Stimulated activated CD4-positive, alpha-beta T cell treated with anti-CD3 and anti-CD28 coated beads, Interleukin-2, amount 100 ng/mL, for 48 hours (primary cell): Measurements from ENCODE around the gene ACO2.

Experiments used
- DNase-seq, 2 donors: peaks; one replicate each; pipeline ENCODE4 v3.0.0-alpha.2; 2020

ACO2 gene

DNA sequence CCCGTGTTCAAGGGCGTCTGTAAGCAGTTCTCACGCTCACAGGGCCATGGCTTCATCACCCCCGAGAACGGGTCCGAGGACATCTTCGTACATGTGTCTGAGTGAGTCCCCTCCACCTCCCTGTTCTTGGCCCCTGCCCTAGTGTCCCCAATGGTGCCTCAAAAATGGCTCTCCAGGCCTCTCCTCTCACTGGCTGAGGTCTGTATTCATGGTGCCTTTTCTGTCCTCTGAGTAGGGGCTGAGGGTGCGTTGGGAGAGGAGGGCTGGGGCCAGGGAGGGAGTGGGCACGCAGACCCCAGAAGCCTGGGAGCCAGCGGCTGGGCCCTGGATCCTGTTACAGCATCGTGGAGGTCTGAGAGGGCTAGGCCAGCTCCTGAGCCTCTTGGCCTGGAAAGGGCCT lies 104.8 kb downstream of the ACO2 start:
- DNase-seq = no peak

GRCh38 chr22:41574847-41575381 lies 106.0 kb downstream of the ACO2 start:
- DNase-seq = no peak

DNA sequence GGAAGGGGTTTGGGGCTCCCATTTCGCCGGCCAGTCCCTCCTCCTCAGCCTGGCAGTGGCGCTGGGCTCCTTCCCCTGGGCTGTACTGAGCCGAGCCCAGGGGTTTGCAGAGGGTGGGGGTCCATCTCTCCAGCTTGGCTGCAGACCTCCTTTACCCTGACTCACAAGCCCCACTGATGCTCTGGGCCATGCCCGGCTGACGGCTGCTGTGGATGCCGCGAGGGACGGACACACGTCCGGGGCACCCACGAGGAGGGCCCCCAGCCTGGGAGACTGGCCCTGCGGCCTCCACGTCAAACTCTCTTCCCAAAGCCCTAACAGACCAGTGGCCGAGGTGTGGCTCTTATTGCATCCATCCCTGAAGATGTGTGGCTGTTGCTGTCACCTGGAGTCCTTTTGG lies 106.6 kb downstream of the ACO2 start:
- DNase-seq = no peak

- DNase-seq = peak in 1 of 2 donors; percentile 7
Observed at GRCh38 chr22:41576877-41577276, 108.0 kb downstream of the ACO2 start.

- DNase-seq = no peak
Observed at GRCh38 chr22:41578114-41578513, 109.2 kb downstream of the ACO2 start.
